Urothelium cell line (cell line): ENCODE data around the gene PYM1.
"Not testable (repeated sequence)": the region's sequence is repeated elsewhere in the genome, so short reads cannot be mapped to it uniquely, and the experiment has no call there.

Source experiments
- DNase-seq: peaks from one replicate; pipeline ENCODE4 v3.0.0; 2011; ENCODE audit warnings: low spot score, mixed read lengths
- FAIRE-seq: peaks from 2 replicates; lab custom pipeline; 2011; peaks lifted over from hg19 to GRCh38; lab: Jason Lieb, UNC

Gene PYM1

DNA sequence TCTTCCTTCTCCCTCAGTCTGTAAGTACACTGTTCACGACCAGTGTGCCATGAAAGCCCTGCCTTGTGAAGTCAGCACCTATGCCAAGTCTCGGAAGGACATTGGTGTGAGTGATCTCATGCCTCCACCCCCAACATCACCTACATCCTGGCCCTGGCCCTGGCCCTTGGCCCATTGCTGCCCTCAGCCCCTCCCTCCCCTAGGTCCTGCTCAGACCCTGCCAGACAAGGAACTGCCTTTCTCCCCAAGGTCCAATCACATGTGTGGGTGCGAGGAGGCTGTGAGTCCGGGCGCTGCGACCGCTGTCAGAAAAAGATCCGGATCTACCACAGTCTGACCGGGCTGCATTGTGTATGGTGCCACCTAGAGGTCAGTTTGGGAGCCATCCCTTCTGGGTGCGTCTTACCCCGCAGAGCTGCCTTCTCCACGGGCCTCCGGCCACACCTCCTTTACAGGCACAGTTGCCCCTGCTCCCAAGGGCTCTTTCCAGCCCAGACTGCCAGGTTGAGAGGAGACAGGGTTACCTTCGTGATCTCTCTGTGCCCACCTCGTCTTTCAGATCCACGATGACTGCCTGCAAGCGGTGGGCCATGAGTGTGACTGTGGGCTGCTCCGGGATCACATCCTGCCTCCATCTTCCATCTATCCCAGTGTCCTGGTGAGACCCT is 12.5 kb upstream of the PYM1 start:
- DNase-seq (peak; percentile 90), FAIRE-seq (peak; percentile 53)

DNA sequence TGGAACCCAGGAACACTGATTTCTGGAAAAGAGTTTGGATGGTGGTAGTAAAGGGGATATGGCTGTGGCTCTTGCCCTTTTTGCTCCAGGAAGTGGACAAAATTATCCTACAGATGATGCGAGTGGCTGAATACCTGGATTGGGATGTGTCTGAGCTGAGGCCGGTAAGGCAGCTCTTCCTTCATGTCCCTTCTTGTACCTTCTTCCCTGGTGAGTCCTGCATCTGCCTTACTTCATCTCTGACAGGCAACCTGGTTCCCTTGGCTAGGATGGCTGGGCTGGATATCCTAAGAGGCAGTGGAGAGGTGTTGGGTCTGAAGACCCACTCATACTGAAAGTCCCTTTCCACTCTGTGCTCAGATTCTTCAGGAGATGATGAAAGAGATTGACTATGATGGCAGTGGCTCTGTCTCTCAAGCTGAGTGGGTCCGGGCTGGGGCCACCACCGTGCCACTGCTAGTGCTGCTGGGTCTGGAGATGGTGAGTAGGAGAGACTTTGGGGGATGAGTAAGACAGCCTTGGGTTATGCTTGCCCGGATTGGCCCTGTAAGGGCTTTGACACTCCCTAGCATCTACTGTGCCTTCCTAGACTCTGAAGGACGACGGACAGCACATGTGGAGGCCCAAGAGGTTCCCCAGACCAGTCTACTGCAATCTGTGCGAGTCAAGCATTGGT is 11.3 kb upstream of the PYM1 start:
- FAIRE-seq, result no peak
- no peak for DNase-seq

DNA sequence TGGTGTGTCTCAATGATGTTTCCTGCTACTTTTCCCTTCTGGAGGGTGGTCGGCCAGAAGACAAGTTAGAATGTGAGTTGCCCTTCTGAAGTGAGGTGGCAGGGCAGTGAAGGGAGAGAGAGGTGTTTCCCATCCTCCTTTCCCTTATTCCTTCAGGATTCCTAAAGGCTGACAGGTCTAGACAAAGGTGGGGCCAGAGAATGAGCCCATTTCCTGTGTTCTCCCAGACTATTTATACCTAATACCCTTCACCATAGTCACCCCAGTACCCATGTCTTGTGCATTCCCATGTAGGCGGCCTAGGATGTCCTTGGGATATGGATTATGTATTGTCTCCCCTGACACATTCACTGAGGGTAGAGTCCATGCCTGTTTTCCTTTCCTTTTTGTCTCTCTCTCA is 10.3 kb upstream of the PYM1 start:
- FAIRE-seq (no peak), DNase-seq (no peak)

DNA sequence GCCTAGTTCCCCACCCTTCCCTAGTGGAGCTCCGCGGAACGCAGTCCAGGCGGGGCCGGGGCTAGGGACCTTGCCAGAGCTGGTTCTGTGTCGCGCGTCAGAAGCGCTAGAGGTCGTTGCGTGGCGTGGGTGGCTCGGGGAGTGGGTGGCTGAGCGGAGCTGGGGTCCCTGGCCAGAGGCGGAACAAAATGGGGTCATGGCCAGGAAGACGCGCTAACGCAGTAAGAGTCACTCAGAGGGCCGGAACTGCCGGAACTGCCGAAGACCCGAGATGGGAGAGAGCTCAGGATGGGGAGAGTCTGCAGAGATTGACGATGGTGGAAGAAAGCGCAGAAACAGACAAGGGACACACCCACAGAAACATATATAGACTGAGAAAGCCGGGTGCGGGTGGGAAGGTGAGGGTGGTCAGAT is 8.1 kb upstream of the PYM1 start:
- FAIRE-seq (no peak), DNase-seq (no peak)

DNA sequence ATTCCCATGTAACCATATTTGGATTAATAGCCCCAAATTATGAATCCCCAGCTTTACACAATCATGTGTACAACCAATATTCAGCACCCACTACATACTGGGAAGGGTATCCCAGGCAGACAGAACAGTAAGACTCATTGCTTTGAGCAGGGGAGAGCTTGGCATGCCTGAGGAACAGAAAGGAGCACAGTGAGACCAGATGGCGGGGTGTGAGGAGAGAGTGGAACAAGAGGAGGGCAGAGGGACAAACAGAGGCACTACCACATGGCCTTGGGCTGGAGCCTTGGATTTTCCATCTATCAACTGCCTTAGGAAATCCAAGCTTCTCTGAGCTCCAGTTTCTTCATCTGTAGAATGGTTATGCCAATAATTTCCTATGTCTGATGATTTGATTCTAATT is 7.1 kb upstream of the PYM1 start:
- no peak for FAIRE-seq
- DNase-seq, result no peak

DNA sequence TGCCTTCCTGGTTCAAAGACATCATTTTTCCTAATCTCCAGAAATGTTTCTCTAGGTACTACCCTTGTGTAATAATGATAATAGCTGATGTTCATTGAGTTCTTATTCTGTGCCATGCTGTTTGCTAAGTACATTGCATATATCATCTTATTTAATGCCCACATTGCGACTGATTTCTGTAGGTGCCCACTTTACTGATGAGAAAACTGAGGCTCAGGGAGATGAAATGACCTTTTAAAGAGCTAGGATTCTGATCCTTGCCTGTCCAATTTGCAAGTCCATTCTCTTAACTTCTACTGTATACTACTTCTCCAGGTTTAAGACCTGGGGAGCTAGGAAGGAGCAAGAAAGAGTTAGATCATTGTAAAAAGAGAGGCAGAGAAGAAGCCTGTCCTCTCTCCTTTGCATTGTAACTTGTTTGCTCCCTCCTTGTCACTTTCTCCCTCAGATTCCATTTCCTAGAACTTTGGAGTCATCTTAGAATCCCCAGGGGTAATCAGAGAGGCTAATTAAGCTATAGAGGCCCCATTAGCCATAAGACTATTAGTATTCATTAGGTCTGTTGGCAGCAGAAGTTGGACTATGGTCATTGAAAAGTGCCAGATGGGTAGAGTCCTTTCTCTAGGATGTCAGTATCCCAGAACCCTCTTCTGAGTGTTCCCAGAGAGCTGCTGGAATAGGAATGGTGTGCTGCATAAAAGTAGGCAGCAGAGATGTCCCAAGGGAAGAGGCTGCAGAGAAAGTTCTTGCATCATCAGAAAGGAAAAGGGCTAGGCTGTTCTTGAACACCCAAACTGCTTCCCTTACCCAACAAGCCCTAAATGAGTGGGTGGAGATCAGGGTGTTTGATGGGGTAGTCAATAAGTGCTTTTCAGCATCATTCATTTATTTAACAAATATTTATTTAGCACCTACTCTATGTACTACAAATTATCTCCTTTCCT is 6.4 kb upstream of the PYM1 start:
- FAIRE-seq (no peak), DNase-seq (no peak)

DNA sequence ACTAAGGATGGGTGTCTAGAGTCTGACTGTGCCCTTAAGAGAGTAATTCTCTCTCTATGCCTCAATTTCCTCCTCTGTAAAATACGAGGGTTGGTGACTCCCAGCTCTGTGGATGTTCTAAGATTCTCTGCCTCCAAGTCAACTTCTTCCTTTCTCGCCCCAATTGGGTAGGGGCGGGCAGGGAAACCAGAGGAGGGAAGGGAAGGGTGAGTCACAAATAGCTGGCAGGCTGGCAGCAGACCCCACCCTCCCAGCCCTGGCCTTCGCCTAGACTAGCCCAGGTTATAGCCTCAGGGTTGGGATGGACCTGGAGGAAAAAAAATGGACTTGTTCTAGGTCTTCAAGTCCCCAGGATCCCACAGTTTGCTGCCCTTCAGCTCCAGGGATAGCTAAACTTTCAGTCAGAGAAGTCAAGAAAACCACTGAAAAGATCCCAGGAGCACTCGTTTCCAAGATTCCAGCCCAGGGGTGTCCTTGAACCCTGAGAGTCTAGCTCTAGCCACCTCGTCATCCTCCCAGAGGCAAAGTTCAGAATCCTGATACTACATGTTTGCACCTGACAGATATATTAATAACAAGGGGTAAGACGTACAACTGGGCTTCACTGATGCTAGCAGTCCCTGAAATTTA is 5.6 kb upstream of the PYM1 start:
- no peak for FAIRE-seq

DNA sequence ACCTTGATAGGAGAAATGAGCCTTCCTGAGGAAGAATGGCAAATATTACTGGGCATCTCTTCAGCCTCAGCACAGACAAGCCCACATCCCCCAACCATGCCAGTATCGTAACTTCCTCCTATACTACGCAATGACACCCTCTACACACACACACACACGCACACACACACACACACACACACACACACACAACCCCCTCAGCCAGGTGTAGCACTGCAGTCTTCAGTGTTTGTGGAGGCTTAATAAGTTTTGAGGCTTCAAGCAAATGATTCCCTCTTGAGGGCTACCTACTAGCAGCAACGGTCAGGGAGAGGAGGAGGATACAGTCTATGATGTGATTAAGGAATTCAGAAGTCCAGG is 4.8 kb upstream of the PYM1 start:
- DNase-seq (peak; percentile 27), FAIRE-seq (no peak)

More for the DNA sequence above, 5.6 kb upstream of the PYM1 start:
- peak; percentile 80 for DNase-seq

DNA sequence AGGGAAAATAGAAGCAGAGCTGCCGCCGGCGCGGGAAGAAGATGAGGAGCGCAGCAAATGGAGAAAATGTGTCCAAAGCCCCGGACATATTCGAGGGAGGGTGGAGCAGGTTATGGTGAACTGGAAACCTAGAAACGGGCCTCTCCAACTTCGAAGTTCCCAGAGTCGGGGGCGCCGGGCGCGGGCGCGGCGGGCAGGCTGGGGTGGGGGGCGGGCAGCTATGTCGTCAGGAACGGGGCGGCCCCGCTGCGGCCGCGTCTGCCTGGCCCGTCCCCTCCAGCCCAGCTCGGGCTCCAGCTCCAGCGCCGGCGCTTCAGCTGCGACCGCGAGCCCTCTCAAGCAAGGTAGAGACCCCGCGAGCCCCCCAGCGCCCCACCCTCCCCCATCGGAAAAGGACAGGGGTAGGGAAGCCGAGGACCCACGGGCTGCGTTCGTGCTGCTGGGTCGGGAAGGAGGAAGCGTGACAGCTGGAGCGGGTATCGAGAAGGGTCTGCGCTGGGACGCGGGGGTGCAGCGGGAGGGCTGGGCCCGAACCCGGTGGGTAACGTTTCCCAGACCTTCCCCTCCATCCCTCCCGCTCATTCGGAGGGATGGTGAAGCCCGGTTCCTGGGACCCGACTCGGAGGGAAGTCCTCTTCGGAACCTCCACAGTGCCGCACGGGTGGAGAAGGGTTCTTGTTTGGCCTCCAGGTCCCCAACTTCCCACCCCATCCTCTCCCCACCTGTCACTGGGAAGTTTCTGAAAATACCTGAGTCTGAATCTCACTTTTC is 4.3 kb upstream of the PYM1 start:
- FAIRE-seq (no peak), DNase-seq (peak; percentile 72)

DNA sequence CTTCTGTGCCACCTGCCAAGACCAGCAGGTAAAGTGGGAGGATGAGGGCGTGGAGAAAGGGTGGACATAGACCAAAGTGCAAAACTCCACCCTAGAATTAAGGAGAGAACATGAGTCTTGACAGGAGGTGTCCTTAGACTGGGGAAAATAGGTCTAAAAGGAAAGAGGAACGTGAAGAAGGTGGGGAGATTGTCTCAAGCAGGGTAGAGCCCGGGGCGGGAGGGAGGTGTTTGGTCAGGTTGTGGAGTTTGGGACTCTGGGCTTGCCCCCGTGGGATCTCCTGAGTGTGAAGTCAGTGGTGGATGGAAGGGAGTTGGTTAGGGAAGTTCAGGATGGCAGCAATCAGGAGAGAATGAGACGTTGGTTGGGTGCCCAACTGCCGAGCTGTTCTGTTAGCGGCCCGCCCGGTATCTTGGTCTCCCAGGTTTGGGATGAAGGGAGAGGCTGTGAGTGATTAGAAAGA is 3.7 kb upstream of the PYM1 start:
- FAIRE-seq, result no peak
- DNase-seq, result no peak

DNA sequence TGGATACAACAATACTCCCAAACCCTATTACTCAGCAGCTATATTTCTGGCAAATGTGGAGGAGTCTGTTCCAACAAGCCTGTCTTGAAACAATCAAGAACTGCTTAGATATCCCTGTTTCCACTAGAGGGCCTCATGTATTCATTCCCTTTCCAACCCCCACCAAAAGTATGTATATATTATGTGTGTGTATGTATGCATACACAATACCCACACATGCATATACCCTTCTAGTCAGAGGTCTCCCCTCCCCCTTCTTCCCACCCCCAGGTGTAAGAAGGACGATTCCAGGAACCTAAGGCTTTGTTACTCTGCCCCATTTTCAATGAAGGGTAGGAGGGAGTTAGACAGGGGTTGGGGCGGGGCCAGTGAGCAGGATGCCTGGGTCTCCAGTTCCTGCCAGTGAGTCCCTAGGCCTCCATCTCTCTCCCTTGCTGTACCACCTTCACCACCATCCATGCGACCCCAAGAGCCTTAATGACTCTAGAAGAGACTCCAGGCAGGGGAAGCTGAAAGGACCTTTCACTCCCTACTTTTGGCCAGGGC is 3.1 kb upstream of the PYM1 start, which contains the start of gene DGKA:
DGKA (plus strand) TSS at position 392 of the 546 bp plus-strand sequence. CDS start 5,342 bp downstream, outside the sequence.
- FAIRE-seq (no peak), DNase-seq (peak; percentile 54)

DNA sequence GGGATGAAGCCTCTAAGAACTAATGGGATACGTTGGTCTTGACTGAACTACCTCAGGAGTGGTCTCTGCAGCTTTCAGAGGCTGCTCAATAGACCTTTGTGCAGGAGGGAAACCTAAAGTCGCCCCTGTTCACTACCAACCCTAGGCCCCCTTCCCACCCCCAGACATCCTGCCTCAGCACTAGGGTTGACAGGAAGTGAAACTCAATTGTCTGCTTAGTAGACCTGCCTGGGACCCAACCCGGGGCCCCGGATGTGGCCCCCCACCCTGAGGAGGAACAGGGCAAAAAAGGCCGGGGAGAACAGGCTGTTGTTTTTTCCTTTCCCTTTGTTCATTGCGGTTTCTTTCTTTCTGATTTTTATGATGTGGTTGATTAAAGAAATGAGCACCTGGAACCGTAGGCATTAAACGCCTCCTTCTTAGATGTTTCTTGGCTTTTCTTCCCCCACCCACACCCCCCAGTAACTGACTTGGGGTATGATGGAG is 1.7 kb upstream of the PYM1 start:
- FAIRE-seq, result no peak

DNA sequence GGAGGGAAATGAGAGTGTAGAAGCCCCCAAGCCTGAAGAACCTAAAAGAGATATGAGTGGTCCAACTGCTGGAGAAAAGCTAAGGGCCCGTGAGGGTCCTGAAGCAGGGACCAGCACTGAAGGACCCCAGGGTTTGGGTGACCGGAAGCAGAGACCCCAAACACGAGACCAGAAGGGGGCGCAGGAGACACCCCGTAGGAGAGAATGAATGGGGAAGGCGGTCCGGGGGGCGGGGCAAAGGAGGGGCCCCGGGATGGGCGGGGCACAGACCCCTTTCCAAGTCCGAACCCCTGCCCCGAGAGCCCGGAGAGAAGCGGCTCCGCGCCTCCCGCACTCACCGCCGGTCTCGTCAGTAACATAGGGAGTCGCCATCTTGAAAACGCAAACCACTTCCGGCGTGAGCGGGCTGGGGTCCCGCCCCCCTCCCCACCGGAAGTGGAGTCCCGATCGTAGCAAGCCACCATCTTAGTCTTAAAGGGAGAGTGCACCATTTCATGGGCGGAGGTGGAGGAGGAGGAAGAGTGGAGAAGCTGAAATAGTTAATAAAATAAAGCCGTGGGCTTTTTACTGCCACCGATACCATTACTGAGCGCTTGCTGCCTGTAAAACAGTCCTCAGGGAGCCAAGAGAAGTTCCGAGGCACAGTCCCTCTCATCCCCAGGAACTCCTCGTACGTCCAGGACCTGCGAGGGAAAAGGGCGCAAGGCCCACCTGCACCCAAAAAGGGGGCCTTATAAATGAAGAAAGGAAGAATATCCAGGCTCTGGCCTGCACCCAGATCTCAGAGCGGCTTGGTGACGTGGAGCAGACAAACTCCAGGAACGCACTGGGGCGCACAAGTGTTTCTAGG is 731 bp downstream of the PYM1 start:
- peak; percentile 93 for DNase-seq
- FAIRE-seq, result no peak

More for the DNA sequence above, 1.7 kb upstream of the PYM1 start:
- DNase-seq, result no peak

DNA sequence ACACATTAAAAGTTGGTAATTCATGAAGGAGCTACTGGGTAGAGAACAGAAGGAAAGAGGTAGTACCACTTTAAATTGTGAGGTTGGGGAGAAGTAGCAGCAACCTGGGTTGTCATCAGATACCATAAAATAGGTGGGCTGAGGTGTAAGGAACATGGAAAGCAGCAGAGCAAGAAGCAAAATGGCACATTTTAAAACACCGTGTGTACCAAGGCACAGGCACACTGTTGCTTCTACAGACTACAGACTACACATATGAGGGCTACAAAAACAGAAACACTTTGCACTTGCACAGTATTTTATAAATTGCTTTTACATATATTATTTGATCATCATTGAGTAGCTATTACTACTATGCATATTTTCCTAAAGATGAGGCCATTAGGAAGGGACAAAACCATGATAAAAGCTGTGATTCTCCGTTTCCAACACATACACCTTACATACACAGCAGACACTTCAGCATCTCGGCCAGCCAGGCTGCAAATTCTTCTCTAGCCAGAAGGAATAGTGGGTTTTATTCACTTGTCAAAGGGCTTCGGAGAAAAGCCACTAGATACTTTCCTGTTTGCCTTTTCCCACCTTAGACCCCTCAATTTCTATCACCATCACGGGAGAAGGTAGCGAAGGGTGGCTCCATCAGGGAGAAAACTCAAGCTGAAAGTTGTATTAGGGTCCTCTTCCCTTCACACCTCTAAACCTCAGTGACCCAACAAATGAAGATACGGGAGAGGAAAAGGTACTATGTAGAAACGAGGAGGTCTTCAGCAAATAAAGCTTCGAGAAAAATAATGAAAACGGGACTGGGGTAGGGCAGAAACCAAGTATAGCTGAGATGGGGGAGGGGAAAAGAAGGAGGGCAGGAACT is 1.6 kb downstream of the PYM1 start:
- no peak for FAIRE-seq

DNA sequence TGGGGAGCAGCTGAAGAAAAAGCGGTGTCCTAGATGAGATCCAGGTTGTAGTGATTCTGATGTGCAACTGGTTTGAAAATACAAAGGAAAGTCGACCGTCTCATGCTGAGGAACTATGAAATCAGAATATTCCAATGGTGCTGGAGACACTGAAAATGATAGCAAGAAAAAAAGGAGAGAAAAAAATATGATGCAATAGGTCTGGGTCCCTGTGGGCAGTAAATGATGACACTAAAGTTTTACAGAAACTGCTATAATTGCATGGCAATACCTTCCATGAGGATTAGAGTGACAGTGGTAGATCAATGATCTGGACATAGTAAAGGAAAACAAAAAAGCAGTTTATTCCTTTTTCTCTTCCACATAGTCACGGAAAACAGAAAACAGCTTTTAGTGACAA is 2.3 kb downstream of the PYM1 start:
- FAIRE-seq, result no peak
- DNase-seq, result no peak

More for the DNA sequence above, 1.6 kb downstream of the PYM1 start:
- DNase-seq, result no peak

DNA sequence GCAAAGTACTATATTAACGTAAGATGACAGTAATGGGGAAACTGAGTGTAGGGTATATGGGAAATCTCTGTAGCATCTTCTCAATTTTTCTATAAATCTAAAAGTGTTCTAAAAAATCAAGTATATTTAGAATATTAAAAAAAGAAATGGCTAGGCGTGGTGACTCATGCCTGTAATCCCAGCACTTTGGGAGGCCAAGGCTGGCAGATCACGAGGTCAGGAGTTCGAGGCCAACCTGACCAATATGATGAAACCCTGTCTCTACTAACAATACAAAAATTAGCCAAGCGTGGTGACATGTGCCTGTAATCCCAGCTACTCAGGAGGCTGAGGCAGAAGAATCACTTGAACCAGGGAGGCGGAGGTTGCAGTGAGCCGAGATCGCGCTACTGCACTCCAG is 4.0 kb downstream of the PYM1 start:
- FAIRE-seq, DNase-seq: not testable (repeated sequence)

DNA sequence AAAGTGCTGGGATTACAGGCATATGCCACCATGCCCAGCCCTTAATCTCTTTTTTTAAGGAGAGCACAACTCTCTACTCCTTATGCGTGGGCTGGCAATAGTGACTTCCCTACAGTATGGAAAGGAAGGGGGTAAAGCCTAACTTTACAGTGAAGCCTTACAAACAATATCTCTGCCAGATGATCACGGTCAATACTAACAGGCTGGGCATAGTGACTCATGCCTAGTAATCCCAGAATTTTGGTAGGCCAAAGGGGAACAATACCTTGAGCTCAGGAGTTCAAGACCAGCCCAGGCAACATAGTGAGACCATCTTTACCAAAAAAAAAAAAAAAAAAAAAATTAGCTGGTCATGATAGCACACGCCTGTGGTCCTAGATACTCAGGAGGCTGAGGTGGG is 5.6 kb downstream of the PYM1 start:
- FAIRE-seq, result no peak
- DNase-seq, result no peak

DNA sequence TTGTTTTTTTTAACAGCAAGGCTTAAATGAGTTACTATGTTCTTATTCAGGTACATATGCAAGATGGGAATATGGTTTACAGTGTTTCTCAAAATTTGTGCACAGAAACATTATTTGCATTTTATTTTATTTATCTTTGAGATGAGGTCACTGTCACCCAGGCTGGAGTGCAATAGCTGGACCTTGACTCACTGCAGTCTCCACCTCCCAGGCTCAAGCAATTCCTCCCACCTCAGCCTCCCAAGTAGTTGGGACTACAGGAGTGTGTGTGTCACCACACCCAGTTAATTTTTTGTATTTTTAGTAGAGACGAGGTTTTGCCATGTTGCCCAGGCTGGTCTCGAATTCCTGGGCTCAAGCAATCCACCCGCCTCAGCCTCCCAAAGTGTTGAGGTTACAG is 8.7 kb downstream of the PYM1 start:
- FAIRE-seq, DNase-seq: not testable (repeated sequence)
